Measurements from ENCODE around the gene C1orf159.

C1orf159 gene

GRCh38 chr1:1088801-1089680 lies 26.8 kb downstream of the C1orf159 start:
- H3K27ac Mint-ChIP-seq (ENCODE audit: low read depth), result no peak overlapping the region
- no peaks in the 10 kb centered on the region for H3K9me3 Mint-ChIP-seq
- H3K27me3 Mint-ChIP-seq, result no peaks in the 10 kb centered on the region
- H3K4me1 Mint-ChIP-seq, result peaks cover 9% of the 10 kb centered on the region
- DNase-seq (ENCODE audit: low spot score in 2 of 2), result no peak
- ATAC-seq (replicated peaks; ENCODE audit: extremely low read depth, poor library complexity, severe bottlenecking), result no peak
- H3K36me3 Mint-ChIP-seq (ENCODE audit: insufficient read depth), result no peaks in the 10 kb centered on the region
- H3K4me3 Mint-ChIP-seq, result no peak overlapping the region

DNA sequence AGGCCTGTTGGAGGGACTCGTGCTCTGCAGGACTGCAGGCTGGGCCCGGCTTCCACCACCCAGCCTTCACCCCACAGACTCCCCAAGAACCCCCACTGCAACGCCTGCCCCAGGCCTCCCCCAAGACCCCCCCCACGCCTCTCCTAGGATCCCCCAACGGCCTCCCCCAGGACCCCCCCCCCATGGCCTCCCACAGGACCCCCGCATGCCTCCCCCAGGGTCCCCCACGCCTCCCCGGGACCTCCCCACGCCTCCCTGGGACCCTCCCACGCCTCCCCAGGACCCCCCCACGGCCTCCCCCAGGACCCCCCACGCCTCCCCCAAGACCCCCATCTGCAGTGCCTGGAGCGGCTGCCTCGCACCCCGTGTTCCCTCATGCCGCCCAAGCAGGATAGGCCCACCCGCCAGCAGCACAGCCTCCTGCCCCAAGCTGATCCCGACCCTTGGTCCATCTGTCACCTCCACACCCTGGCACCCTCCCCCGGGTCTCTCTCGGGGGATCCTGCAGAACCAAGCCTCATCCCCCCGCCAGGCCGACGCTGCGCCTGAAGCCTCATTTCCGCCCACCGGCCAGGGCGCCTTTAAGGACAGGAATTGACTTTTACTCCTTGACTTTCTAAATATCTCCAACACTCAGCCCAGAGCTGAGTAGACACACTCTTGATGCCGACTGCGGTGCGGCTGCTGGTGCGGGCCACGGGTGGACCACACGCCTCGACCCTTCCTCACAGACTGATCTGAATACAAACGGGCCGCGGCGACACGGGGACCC lies 27.7 kb downstream of the C1orf159 start:
- Mint-ChIP-seq H3K27ac (ENCODE audit: low read depth) (no peak overlapping the region), H3K36me3 (ENCODE audit: insufficient read depth) (no peaks in the 10 kb centered on the region), H3K4me3 (no peak overlapping the region), H3K9me3 (no peaks in the 10 kb centered on the region), H3K4me1 (peaks cover 3% of the 10 kb centered on the region), H3K27me3 (no peaks in the 10 kb centered on the region)
- ATAC-seq (replicated peaks; ENCODE audit: extremely low read depth, poor library complexity, severe bottlenecking) (no peak), DNase-seq (ENCODE audit: low spot score in 2 of 2) (no peak)

- no peaks in the 10 kb centered on the region for H3K27me3 Mint-ChIP-seq
Observed at GRCh38 chr1:1087351-1088028, 28.4 kb downstream of the C1orf159 start.

GRCh38 chr1:1086911-1087341 lies 29.0 kb downstream of the C1orf159 start:
- Mint-ChIP-seq H3K36me3 (ENCODE audit: insufficient read depth) (peaks cover 2% of the 10 kb centered on the region), H3K9me3 (no peaks in the 10 kb centered on the region), H3K4me3 (no peak overlapping the region), H3K27ac (ENCODE audit: low read depth) (no peak overlapping the region), H3K27me3 (no peaks in the 10 kb centered on the region), H3K4me1 (no peaks in the 10 kb centered on the region)
- ATAC-seq (replicated peaks; ENCODE audit: extremely low read depth, poor library complexity, severe bottlenecking), result no peak
- DNase-seq (ENCODE audit: low spot score in 2 of 2), result no peak

More at GRCh38 chr1:1087351-1088028, 28.4 kb downstream of the C1orf159 start:
- no peak overlapping the region for H3K27ac Mint-ChIP-seq (ENCODE audit: low read depth)
- no peaks in the 10 kb centered on the region for H3K4me1 Mint-ChIP-seq
- H3K9me3 Mint-ChIP-seq, result no peaks in the 10 kb centered on the region
- ATAC-seq (replicated peaks; ENCODE audit: extremely low read depth, poor library complexity, severe bottlenecking) (no peak), DNase-seq (ENCODE audit: low spot score in 2 of 2) (no peak)
- no peaks in the 10 kb centered on the region for H3K36me3 Mint-ChIP-seq (ENCODE audit: insufficient read depth)
- no peak overlapping the region for H3K4me3 Mint-ChIP-seq

GRCh38 chr1:1085911-1086841 lies 29.7 kb downstream of the C1orf159 start:
- DNase-seq (ENCODE audit: low spot score in 2 of 2) (no peak), ATAC-seq (replicated peaks; ENCODE audit: extremely low read depth, poor library complexity, severe bottlenecking) (no peak)
- Mint-ChIP-seq H3K27me3 (no peaks in the 10 kb centered on the region), H3K9me3 (no peaks in the 10 kb centered on the region), H3K36me3 (ENCODE audit: insufficient read depth) (peaks cover 2% of the 10 kb centered on the region), H3K27ac (ENCODE audit: low read depth) (no peak overlapping the region), H3K4me1 (no peaks in the 10 kb centered on the region), H3K4me3 (no peak overlapping the region)

- no peak overlapping the region for H3K4me3 Mint-ChIP-seq
- DNase-seq (ENCODE audit: low spot score in 2 of 2) (no peak), ATAC-seq (replicated peaks; ENCODE audit: extremely low read depth, poor library complexity, severe bottlenecking) (no peak)
- no peak overlapping the region for H3K27ac Mint-ChIP-seq (ENCODE audit: low read depth)
- no peaks in the 10 kb centered on the region for H3K27me3 Mint-ChIP-seq
- no peaks in the 10 kb centered on the region for H3K4me1 Mint-ChIP-seq
- H3K36me3 Mint-ChIP-seq (ENCODE audit: insufficient read depth), result peaks cover 2% of the 10 kb centered on the region
- no peaks in the 10 kb centered on the region for H3K9me3 Mint-ChIP-seq
Observed at GRCh38 chr1:1085171-1085841, 30.6 kb downstream of the C1orf159 start.

- no peaks in the 10 kb centered on the region for H3K27me3 Mint-ChIP-seq
- DNase-seq (ENCODE audit: low spot score in 2 of 2) (no peak), ATAC-seq (replicated peaks; ENCODE audit: extremely low read depth, poor library complexity, severe bottlenecking) (no peak)
- H3K4me1 Mint-ChIP-seq, result no peaks in the 10 kb centered on the region
- peaks cover 2% of the 10 kb centered on the region for H3K36me3 Mint-ChIP-seq (ENCODE audit: insufficient read depth)
- no peaks in the 10 kb centered on the region for H3K9me3 Mint-ChIP-seq
- no peak overlapping the region for H3K4me3 Mint-ChIP-seq
- no peak overlapping the region for H3K27ac Mint-ChIP-seq (ENCODE audit: low read depth)
Observed at GRCh38 chr1:1084372-1085170, 31.3 kb downstream of the C1orf159 start.

DNA sequence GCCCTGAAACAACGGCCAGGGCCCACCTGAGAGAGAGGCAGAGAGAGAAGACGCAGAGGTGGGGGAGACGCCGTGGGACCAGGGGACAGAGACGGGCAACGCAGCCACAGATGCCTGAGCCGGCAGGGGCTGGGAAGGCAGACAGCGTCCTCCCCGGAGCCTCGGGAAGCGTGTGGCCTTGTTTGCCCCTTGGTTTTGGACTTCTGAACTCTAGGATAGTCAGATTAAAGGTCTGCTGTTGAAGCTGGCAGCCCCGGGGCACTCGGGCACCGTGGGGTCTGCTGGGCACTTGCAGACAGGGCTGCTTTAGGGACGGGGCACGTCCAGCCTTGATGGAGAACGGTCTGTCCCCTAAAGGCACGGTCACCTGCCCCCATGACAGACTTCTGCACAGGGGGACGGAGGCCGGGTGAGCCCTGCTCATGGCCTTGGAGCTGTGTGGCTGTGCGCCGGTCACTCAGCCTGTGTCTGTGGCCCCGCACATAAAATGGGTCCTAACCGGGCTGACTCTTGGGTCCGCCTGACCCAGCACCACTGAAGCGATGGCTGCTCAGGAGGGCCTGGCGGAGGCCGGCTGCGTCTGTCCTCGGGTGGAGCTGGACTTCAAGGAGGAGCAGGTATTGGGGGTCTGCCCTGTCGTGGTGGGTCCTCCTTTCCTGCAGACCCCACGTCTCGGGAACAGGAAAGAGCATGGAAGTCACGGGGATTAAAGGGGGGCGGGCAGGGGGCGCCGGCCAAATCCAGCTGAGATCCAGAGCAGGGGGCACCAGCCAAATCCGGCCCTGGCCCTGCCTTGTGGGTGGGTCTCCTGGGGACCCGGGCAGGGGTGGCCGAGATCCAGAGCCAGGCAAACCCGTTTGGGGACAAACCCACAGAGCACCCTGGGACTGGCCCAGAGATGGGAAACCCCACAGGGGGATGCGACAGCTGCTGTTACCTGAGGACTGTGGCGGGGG lies 32.2 kb downstream of the C1orf159 start:
- ATAC-seq (replicated peaks; ENCODE audit: extremely low read depth, poor library complexity, severe bottlenecking), result no peak
- no peaks in the 10 kb centered on the region for H3K4me1 Mint-ChIP-seq
- H3K27ac Mint-ChIP-seq (ENCODE audit: low read depth), result no peak overlapping the region
- no peaks in the 10 kb centered on the region for H3K9me3 Mint-ChIP-seq
- H3K27me3 Mint-ChIP-seq, result no peaks in the 10 kb centered on the region
- peaks cover 3% of the 10 kb centered on the region for H3K36me3 Mint-ChIP-seq (ENCODE audit: insufficient read depth)
- no peak for DNase-seq (ENCODE audit: low spot score in 2 of 2)
- no peak overlapping the region for H3K4me3 Mint-ChIP-seq

- Mint-ChIP-seq H3K27me3 (no peaks in the 10 kb centered on the region), H3K27ac (ENCODE audit: low read depth) (no peak overlapping the region), H3K36me3 (ENCODE audit: insufficient read depth) (peaks cover 3% of the 10 kb centered on the region), H3K4me3 (no peak overlapping the region), H3K9me3 (no peaks in the 10 kb centered on the region), H3K4me1 (no peaks in the 10 kb centered on the region)
- no peak for DNase-seq (ENCODE audit: low spot score in 2 of 2)
- no peak for ATAC-seq (replicated peaks; ENCODE audit: extremely low read depth, poor library complexity, severe bottlenecking)
Observed at GRCh38 chr1:1082776-1083415, 33.0 kb downstream of the C1orf159 start.

DNA sequence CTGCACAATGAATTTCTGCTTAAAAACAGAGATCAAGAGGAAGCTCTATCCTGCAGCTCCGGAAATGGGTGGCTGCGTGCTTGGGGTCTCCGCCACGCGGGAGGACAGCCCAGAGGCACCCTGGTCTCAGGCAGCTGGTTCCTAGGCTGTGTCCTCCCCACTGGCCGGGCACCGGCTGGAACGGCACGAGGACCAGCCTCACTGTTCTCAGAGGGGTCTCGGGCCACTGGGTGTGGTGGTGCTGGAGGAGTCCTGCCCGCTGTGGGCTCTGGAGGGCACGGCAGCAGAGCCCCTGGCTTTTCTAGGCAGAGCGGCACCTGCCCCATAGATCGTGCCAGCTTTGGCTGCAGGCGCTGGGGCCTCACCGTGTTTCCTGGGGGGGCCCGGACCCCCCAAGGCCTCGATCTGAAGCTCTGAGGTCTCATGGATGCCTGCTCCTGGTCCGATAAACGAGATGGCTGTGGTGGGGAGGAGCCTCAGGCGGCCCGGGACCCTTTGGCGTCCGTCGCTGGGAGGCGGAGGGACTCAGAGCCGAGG lies 33.6 kb downstream of the C1orf159 start:
- H3K27ac Mint-ChIP-seq (ENCODE audit: low read depth), result no peak overlapping the region
- H3K36me3 Mint-ChIP-seq (ENCODE audit: insufficient read depth), result peaks cover 3% of the 10 kb centered on the region
- no peaks in the 10 kb centered on the region for H3K9me3 Mint-ChIP-seq
- no peaks in the 10 kb centered on the region for H3K27me3 Mint-ChIP-seq
- no peaks in the 10 kb centered on the region for H3K4me1 Mint-ChIP-seq
- DNase-seq (ENCODE audit: low spot score in 2 of 2), result no peak
- ATAC-seq (replicated peaks; ENCODE audit: extremely low read depth, poor library complexity, severe bottlenecking), result no peak
- no peak overlapping the region for H3K4me3 Mint-ChIP-seq

All from central memory CD8-positive, alpha-beta T cell (primary cell).